ENCODE data around the gene AGO4. TPM values are rescaled to one million over a fixed set of nuclear protein-coding genes. Genes with fewer than 3 reads are reported as not detected.
A peak's percentile ranks its signal among the peaks of the same experiment; 100 is the strongest.

The AGO4 gene
- total RNA-seq, 1 experiment from 2014 or later = 6.1 TPM

- peak overlapping the region; percentile 98 for H3K4me2 ChIP-seq (ENCODE audit: low read length)
- no peaks in the 10 kb centered on the region for H4K20me1 ChIP-seq (ENCODE audit: insufficient read depth)
- H3K79me2 ChIP-seq (ENCODE audit: insufficient read depth, low read length) = peaks cover 35% of the 10 kb centered on the region
- no TSS peak for BruUV-seq (replicated peaks)
- intact Hi-C loops (cut with micrococcal nuclease) = no loop called here
- no peaks in the 10 kb centered on the region for H3K27me3 ChIP-seq (ENCODE audit: insufficient read depth, low read length)
- H3K4me3 ChIP-seq (replicated peaks in 1 of 2; ENCODE audit: low read depth in 1 of 2, low read length in 2 of 2) = peak overlapping the region; percentile 94 to 100
- H3K9me2 ChIP-seq (ENCODE audit: insufficient read depth) = no peaks in the 10 kb centered on the region
- peak overlapping the region; percentile 80; the same call in 1 of the 2 replicates for H3K27ac ChIP-seq (ENCODE audit: low read depth, low read length)
- H2AFZ ChIP-seq (ENCODE audit: low read depth, low read length, poor library complexity, severe bottlenecking) = peak overlapping the region; percentile 45
- POLR2A ChIA-PET = no interaction called here
- peaks cover 0 to 3% of the 10 kb centered on the region in 2 experiments; a peak in 1 of 4 replicates for H3K36me3 ChIP-seq (ENCODE audit: control insufficient read depth in 1 of 2, insufficient read depth in 2 of 2, low read length in 2 of 2)
- peaks cover 0 to 31% of the 10 kb centered on the region in 2 experiments; a peak in 3 of 4 replicates for H3K4me1 ChIP-seq (ENCODE audit: control insufficient read depth in 1 of 2, insufficient read depth in 2 of 2, low read length in 2 of 2)
- TF ChIP-seq ZBTB33 (IDR thresholded peaks at IDR 0.05; ENCODE audit: extremely low read depth, insufficient replicate concordance, low read length) = no peak
- peak; percentile 40; the same call in 1 of the 2 replicates for TF ChIP-seq POLR2AphosphoS5 (IDR thresholded peaks at IDR 0.05; ENCODE audit: low read depth, low read length)
- peak overlapping the region; percentile 95 for H3K9ac ChIP-seq (ENCODE audit: low read length)
- CTCF ChIA-PET = interaction anchor here (0.6 to 1.2 kb wide), 14 partner anchors 8 to 899 kb away, joined by 3 to 12 read pairs (median 3); partner anchors contain the start of gene AGO3
- no peaks in the 10 kb centered on the region for H3K9me3 ChIP-seq (ENCODE audit: control insufficient read depth in 1 of 2, insufficient read depth in 1 of 2, low read depth in 1 of 2, low read length in 2 of 2)
- ATAC-seq (peak; percentile 44), DNase-seq (ENCODE audit: low read depth, low spot score) (no peak)
- RAD21 ChIA-PET (ENCODE audit: low non-redundant PET in 1 of 2, low total read pairs in 2 of 2, uncharacterized antibody in 2 of 2, unreplicated experiment in 2 of 2) = interaction anchor here (0.6 kb wide), 3 partner anchors 39 to 321 kb away, joined by 3 to 5 read pairs (median 3); no protein-coding TSS in a partner anchor
Observed at GRCh38 chr1:35883635-35884101, 75.9 kb downstream of the AGO4 start.

GRCh38 chr1:35884934-35885333, 77.1 kb downstream of the AGO4 start:
- Histone ChIP-seq H3K4me3 (replicated peaks in 1 of 2; ENCODE audit: low read depth in 1 of 2, low read length in 2 of 2) (no peak overlapping the region), H3K4me2 (ENCODE audit: low read length) (no peak overlapping the region), H2AFZ (ENCODE audit: low read depth, low read length, poor library complexity, severe bottlenecking) (no peak overlapping the region), H3K79me2 (ENCODE audit: insufficient read depth, low read length) (peaks cover 35% of the 10 kb centered on the region), H3K4me1 (ENCODE audit: control insufficient read depth in 1 of 2, insufficient read depth in 2 of 2, low read length in 2 of 2) (peaks cover 0 to 31% of the 10 kb centered on the region in 2 experiments; a peak in 3 of 4 replicates), H3K36me3 (ENCODE audit: control insufficient read depth in 1 of 2, insufficient read depth in 2 of 2, low read length in 2 of 2) (peaks cover 0 to 4% of the 10 kb centered on the region in 2 experiments; a peak in 1 of 4 replicates), H3K9ac (ENCODE audit: low read length) (no peak overlapping the region), H3K9me2 (ENCODE audit: insufficient read depth) (no peaks in the 10 kb centered on the region), H3K27ac (ENCODE audit: low read depth, low read length) (no peak overlapping the region), H4K20me1 (ENCODE audit: insufficient read depth) (no peaks in the 10 kb centered on the region), H3K27me3 (ENCODE audit: insufficient read depth, low read length) (no peaks in the 10 kb centered on the region), H3K9me3 (ENCODE audit: control insufficient read depth in 1 of 2, insufficient read depth in 1 of 2, low read depth in 1 of 2, low read length in 2 of 2) (no peaks in the 10 kb centered on the region)
- no peak for DNase-seq (ENCODE audit: low read depth, low spot score)
- no TSS peak for BruUV-seq (replicated peaks)
- intact Hi-C loops (cut with micrococcal nuclease) = no loop called here
- ATAC-seq = no peak
- RAD21 ChIA-PET (ENCODE audit: low non-redundant PET in 1 of 2, low total read pairs in 2 of 2, uncharacterized antibody in 2 of 2, unreplicated experiment in 2 of 2) = no interaction called here
- POLR2A ChIA-PET = no interaction called here
- no peak for TF ChIP-seq SIN3A (IDR thresholded peaks at IDR 0.05; ENCODE audit: low read depth)
- CTCF ChIA-PET = no interaction called here
